Stimulated activated CD8-positive, alpha-beta memory T cell treated with anti-CD3 and anti-CD28 coated beads, Interleukin-7, amount 100 ng/mL, for 1 hour (primary cell): ENCODE results near the gene MAPK11.

ENCODE experiments used
- DNase-seq, 2 donors: peaks; one replicate each; pipeline ENCODE4 v3.0.0-alpha.2; 2020; ENCODE audit warnings: low read depth in 2 of 2

Gene MAPK11

DNA sequence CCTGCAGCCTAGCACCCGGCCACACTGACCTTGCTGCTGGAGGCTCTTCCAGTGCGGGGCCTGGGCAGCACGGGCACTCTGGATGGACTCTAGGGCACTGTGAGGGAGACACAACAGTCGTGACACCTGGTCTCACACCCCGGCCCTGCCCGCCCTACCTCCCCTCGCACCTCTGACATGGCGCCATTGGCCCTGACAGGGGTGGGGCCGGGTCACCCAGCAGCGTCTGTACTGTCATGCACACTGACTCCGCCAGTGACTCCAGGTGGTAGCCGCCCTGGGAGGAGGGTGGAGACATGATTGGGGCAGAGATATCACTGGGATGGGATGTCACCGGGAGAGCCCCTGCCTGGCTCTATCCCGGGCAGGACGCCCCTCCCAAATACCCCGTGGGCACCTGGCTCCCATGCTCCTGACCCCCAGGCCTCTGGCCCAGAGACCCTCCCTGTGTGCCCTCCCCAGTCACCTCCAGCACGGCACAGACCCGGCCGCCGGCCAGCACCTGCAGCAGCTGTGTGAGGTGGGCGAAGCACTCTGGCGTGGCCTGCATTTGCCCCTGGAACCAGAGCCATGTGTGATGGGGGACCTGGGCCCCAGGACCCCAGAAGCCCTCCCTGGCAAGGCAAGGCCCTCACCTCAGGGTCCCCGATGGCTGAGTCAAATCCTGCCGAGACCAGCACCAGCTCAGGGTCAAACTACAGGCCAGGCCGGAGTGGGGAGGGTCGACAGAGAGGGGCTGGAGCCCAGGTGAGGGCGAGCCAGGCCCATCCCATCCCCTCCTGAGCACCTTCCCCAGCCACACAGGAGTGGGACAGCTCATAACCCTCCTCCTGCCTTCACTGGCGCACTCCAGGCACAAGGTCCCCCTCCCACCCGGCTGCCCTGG lies 21.7 kb downstream of the MAPK11 start:
- DNase-seq: no peak

DNA sequence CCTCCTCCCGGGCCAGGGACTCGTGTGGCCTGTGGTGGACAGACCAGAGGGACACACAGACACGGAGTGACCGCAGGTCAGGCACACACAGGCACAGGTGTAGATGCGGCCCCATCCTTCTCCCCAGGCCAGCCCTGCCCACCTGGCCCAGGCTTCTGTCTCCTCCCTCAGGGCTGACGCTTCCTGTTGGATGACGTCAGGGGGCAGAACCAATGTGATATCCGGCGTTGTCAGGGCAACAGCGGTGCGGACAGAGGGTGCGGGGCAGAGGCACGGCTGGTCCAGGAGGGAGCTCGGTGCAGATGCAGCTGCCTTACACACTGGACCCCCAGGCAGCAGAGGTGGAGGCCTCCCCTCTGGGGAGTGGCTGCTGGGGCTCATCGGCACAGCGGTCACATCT lies 22.4 kb downstream of the MAPK11 start:
- DNase-seq: no peak

DNA sequence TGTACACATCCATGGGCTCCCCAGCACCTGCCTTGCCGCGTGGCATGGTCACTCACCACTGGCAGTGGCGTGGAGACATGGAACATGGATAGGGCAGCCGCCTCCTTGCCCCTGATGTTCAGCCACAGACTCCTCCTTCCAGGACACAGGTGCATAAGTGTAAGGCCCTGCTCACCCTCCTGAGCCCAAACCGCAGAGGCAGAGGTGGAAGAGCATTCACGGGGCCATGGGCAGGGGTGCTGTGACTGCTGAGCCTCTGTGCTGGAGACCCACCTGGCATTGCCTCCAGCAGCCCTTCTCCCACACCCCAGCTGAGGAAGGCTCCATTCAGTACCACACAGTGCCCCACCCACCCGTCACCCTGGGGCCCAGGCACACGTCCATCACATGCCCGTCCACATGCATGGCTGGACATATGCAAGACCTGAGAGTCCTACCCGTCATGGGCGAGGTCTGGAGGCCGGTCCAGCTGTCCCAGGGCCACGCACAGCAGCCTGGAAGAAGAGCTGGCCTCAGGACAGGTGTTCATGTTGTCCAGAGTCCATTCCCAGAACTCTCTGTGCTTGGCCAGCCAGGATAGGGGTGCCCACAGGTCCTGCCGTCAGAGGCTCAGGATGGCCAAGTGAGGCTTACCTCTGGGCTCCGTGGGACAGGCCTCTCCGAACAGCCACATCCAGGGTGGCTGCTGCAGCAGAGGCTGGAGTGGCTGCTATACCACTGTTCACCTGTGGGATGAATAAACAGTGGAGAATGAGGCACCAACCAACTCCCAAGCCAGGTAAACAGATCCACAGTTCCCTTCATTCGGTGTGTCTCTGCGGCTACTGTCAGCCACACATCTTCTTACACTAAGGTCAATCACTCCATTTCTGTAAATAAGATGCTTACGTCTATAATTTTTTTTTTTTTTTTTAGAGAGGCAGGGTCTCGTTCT lies 23.7 kb downstream of the MAPK11 start:
- no peak for DNase-seq

DNA sequence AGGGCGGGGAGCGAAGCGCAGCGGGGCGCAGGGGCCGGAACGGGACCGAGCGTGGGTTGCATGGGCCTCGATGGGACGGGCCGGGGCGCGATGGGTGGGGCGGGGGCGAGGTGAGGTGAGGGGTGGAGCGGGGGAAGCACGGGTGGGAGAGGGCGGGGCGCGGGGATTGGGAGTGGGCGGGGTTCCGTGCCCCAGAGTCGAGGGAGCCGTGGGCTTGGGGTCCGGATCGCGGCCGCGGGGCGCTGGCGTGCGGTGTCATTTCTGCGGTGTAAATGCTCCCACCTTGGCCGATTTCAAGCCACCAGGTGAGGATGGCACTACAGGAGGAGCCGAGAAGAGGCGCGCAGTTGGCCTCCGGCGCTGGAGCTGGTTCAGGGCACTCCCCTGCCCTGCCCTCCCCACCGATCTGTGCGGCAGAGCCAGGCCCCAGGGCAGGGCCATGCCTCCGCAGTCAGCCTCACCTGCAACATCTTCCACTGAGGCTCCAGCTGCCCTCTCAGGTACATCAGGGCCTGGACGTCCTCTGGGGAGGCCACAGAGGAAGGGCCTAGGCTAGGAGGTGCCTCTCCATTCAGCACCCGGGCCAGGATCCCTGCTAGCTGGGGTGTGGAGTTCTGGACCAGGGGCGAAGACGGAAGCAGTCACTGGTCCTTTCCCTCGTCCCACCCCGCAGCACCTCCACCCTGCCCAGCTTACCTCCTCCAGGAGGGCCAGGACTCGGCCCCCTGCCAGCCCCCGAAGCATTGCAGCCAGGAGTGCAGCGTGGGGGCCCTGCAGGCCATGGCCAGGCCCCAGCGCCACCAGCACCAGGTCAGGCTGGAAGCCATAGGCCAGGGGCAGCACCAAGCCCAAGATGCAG lies 24.7 kb downstream of the MAPK11 start:
- DNase-seq: no peak

DNA sequence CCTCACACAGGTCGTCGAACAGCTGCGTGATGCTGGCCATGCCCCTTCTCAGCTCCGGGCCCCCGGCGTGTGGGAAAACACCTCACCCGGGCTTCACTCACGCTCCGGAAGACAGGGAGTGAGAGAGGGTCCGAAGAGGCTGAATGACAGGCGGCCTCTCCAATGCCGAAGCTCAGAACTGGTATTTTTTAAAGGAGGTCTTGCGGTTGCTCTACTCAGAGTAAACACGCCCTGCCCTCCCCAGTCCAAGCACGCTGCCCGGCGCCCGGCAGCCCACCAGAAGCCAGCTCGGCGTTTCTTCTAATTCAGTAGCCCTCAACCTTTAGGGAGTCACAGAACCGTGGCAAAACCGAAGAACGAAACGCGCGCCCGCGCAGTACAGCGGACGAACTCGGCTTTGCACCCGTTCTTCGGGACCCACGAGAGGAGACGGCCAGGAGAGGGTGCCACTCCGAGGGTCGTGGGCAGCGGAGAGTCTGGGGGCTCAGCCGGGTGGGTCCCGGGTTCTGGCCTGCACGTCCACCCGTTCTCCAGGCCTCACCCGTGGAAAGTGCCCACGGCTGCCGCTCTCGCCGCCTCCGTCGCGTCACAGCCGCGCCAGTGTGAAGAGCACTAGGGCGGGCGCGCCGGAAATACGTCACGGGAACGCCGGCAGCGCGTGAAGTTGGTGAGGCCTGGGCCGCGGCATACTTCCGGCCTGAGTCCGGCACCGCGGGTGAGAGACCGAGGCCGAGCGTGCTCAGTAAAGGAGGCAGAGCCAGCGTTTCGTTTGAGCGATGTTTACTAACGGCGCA lies 25.6 kb downstream of the MAPK11 start, which contains the start of gene TUBGCP6:
TUBGCP6 (minus strand) TSS at position 604 of the 794 bp plus-strand sequence; CDS start at position 40, 564 bp downstream.
- peak; percentile 77 to 85 for DNase-seq

DNA sequence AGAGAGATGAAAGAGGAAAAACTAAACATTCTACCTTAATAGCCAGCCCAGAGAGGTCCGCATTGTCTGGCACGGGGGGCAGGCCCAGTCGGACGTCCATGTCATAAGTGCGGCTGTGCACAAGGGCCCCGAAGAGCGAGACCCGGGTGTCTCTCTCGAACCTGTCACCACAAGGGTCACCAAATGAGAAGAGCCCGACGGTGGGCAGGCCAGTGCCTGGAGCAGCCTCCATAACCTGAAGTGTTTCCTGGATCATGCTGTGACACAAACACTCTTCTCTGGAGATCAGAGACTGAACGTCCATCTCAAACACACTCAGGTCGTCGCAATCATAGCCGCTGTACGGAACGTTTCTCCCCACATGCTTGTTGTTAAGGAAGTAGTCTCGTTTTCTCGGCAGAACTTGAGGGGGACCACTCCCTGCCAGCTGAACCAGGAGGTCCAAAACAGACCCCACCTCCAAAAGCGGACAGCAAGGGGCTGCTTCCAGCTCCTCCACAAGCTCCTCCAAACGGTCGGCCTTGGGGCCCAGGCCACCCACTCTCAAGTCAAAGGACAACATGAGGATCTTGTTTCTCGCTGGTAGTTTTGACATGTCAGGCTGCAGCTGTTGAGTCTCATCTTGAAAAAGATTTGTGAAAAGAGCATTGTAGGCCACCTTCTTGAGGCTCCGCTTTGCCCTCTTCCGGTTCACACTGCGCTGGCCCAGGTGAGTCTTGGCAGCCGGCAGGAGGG lies 26.3 kb downstream of the MAPK11 start:
- DNase-seq: no peak

DNA sequence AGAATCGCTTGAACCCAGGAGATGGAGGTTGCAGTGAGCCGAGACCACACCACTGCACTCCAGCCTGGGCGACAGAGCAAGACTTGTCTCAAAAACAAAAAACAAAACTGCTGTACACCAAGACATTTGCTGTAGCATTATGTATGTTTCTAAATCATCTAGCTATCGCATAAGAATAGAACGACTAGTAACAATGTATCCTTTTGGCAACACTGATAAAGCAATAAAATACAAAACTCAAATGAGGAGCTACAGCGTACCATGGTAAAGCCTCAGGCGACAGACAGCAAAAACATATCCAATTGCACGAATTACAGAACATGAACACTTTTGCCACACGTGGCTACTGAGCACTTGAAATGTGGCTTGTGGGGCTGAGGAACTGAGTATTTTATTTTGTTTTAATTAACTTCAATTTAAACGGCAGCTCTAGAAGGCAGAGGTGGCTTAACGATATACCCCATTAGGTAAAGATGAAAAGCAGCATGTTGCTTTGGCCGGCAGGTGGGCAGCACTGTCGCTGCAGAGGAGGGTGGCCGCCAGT lies 27.7 kb downstream of the MAPK11 start:
- DNase-seq: no peak

DNA sequence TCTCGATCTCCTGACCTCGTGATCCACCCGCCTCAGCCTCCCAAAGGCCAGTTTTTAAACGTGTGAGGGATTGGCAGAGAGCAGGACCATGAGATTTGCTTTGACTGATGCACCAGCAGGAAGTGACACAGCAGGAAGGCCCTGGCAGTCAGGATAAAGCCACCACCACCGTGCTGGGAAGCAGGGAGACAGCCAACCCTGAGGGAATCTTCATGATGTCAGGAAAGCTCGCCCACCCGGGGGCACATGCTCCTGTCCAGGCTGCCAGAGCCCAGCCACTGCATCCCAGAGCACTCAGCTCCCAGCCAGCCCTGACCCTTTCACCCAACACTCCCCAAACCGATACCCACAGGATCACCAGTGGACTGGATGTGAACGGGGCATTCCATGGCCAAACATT lies 31.4 kb downstream of the MAPK11 start:
- DNase-seq: no peak

DNA sequence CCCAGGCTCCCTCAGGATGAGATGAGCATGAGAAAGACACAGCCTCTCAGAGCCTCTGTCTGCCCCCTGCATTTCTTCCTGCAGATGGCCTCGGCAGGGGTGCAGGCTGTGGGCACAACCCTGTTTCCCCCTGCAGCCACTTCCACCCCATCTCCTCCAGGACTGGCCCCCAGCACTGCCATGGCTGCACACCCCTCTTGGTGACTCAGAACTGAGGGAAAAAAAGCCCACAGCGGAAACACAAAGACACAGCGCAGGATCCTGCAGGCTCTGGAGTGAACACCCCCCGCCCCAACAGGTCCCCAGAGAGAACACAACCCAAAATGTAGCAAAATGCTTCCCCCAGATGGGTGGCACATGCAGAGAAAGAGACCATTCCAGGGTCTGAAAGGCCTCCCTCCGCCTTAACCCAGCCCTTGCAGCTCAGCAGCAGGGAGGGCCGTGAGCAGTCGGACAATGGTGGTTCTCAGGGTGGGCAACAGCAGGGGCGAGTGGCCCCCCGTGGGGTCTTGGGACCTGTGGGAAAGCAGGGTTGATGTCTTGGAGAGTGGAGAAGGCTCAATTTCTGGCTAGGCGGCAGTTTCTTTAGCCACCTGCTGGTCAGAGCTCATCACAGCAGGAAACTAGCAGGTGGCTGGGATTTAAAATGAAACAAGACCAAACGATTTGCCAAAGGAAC lies 33.3 kb downstream of the MAPK11 start:
- DNase-seq: no peak

DNA sequence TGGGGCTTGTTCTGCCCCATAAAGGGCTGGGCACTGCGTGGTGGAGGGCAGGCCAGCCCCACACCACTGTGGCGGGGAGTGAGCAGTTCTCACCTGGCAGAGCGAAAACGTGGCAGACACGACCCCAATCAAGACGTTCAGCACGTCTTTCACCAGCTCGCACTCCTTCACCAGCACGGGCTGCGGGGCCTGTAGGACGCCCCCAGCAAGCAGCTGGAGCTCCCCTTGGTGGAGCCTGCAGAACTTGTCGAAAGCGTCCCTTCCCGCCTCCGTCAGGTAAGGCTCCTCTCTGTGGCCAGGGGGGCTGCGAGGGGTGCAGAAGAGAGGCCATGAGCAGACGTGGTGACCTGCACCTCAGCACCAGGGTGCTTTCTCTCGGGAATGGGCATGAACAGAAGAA lies 37.0 kb downstream of the MAPK11 start:
- no peak for DNase-seq

DNA sequence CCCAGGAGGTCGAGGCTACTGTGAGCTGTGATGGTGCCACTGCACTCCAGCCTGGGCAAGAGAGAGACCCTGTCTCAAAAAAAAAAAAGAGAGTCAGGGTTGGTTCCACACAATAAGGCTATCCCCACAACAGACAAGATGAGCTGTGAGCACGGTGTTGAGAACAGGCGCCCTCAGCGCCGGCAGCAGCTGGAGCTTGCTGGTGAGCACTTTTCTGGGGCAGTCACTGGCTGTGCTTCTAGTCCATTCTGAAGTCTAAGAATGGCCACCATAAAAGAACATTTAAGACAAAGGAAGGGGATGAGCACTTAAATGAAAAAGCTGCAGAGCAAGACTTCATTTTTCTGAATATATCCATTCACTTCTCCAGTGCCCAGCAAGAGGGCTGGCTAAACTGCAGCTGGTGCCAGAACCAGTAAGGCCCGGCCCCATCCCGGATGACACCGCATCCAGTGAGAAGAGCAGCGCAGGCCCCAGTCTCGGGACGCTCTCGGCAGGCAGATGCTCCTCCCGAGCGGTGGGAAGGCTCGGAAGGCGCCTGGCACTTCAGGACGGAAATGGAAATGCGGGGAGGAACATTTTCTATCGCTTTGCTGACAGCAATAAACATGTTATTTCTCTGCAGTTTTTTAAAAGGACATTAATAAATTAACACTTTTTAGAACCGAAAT lies 37.6 kb downstream of the MAPK11 start:
- DNase-seq: no peak

DNA sequence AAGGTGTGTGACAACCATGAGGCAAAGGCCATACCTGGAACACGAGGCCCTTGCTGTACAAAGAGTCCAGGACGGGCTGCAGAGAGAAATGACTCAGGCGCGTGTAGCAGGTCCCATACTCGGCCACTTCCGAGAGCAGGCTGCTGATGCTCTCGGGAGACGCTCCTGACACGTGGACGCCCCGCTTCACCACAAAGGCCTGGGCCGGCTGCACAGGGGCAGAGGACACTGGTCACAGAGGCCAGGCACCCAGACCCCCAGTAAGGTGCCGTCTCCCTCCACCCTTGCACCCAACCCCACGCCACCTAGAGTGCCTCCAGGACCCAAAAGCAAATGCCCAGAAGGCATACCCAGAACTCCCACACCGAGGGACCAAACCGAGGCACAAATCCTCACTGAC lies 40.8 kb downstream of the MAPK11 start:
- no peak for DNase-seq

DNA sequence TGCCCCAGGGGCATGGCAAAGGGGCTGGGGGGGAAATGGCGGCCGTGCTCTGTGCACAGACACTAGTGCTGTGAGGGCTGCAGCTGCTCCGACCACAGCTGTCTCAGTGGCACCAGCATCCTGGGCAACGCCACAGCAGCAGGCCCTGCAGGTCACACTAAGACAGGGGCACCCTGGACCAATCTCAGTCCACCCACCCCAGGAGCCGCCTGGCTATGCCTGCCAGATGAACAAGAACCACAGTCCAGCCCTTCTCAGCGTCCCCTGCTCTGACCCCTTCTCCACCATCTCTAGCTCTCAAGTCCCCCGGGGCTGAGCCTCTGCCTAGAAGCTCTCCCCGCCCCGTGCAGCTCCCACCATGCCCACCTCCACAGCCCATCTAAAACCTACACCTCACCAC lies 41.8 kb downstream of the MAPK11 start:
- no peak for DNase-seq

DNA sequence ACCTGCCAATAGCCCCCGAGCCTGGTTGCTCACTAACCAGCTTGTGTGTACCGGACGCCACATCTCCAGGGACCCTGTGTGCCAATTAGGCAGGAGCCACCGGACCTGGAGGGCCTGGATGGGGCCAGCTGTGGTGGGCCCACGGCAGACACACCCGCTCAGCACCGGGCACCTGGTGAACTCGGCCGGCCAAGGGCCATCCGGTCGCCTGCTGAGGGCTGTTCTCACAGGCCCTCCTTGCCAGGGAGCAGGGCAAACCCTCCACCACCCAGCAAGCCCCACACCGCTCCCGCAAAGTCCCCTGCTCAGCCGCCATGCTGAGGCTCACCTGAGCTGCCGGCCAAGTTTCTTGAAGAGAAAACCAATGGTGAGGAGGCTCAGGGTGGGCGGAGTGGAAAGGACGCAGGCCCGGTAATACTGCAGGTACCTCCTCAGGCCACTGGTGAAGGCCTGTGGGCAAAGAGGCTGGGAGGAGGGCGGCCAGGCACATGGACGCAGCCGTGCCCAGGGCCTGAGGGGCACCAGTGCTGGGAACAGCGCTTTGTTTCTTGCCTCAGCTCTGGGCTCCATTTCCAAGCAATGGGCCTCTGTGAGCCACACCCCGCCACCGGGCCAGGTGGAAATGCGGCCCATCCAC lies 42.5 kb downstream of the MAPK11 start:
- DNase-seq: no peak

DNA sequence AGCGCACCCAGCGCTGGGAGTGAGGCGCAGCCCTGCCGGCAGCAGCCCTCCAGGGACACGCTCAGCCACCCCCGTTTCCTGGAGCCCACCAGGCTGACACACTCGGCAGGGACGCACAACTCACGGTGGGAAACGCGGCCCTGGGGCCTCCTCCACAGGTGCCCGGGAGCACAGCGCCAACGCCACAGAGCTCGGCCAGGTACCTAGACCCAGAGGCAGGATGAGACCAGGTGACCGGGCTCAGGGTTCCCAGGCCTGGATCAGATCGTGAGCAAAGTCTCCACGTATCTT lies 43.4 kb downstream of the MAPK11 start:
- no peak for DNase-seq

DNA sequence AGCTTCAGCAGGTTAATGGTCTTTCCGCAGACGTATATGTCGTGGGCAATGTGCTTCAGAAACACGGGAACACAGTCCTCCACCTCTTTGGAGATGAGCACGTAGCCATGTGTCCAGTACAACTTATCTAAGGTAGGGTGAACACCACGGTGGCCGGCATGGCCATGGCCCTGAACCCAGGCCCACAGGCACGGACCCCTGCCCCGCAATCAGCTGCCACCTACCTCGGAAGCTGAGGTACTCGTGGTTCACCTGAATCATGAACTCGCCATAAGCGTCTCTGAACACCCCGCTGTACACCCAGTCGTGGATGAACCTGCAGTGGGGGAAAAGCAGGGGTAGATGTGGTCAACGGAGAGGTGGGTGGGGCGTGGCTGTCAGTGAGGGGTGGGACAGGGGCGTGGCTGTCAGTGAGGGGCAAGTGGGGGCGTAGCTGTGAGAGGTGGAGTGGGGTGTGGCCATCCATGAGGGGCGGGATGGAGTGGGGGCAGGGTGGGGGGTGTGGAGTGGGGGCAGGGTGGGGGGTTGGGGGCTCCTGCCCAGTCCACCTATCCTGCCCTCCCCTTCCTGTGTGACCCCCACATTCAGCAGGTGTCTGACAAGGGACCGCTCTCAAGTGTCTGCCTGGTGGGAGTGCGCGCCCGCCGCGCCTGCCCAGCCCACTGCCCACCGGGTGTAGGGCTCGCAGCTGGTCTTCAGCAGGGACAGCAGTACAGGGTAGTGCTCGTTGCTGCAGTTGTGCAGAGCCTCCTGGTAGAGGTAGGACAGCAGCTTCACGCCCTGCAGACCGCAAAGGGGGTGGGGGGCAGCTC lies 43.9 kb downstream of the MAPK11 start:
- DNase-seq: no peak

DNA sequence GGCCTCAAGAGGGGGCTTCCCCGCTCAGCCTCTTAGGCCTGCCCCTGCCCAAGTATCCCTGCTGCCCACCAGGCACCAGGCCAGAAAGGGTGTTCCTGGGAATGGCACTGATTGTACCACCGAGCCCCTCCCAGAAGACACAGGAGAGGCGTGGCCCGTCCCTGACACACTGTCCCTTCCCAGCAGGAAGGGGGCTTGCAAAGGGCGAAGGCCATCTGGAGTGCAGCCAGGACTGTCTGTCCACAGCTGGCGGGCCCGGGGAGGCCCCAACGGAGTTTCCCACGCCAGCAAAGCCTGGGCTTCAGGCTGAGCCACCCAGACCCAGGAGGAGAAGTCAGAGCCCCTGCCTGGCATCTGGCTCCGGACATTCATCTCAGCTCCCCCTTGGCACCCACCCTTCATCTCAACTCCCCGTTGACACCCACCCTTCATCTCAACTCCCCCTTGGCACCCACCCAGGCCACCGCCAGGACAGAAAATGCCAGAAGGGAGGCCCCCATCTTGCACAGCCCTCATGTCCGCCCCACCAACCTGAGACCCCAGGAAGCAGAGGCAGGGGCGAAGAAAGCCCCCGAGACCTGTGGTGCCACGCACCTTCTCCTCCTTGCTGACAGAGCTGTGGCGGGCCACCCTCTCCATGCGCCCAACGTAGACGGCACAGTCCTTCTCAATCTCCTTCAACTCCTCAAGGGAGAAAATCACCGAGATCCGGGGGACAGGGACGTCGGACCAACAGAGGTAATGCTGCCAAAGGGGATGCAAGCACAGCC lies 44.8 kb downstream of the MAPK11 start:
- DNase-seq: no peak
